Measurements from ENCODE around the gene ABCC4. TPM values are rescaled to one million over a fixed set of nuclear protein-coding genes. Genes with fewer than 3 reads are reported as not detected.

The ABCC4 gene
- total and polyA plus RNA-seq, 2 experiments from 2014 or later = 4.3 to 12.2 TPM

DNA sequence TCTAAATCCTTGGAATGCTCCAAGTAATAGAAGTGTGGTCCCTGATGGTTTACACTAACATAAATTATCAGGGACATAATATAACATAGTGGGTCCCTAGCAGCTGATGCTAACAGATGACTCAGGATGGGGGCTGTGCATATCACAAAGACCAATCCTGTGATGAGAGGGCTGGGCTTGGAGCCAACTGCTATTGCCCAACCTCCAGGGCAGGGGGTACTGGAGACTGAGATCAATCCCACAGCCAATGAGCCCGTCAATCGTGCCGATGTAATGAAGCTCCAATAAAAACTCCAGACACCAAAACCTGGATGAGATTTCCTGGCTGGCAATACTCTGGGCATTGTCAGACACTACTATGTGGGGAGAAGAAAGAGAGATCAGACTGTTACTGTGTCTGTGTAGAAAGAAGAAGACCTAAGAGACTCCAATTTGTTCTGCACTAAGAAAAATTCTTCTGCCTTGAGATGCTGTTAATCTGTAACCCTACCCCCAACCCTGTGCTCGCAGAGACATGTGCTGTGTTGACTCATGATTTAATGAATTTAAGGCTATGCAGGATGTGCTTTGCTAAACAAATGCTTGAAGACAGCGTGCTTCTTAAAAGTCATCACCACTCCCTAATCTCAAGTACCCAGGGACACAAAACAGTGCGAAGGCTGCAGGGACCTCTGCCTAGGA lies 33.4 kb downstream of the ABCC4 start:
- H3K27ac ChIP-seq (ENCODE audit: low read depth) = no peak overlapping the region
- H3K27me3 ChIP-seq (ENCODE audit: insufficient read depth) = no peaks in the 10 kb centered on the region
- no peak overlapping the region for H3K4me3 ChIP-seq
- H3K79me2 ChIP-seq (replicated peaks; ENCODE audit: insufficient read depth) = 0 out of 2 replicates have a peak, but pooled peaks cover 4% of the 10 kb centered on the region
- Mint-ChIP-seq H3K27ac (no peak overlapping the region; the same call in 1 of the 2 replicates), H3K9me3 (peaks cover 5% of the 10 kb centered on the region; the same call in 2 of the 3 replicates), H3K36me3 (ENCODE audit: low read depth) (peaks cover 18% of the 10 kb centered on the region), H3K27me3 (ENCODE audit: insufficient read depth, low read depth, poor library complexity) (peaks cover 4% of the 10 kb centered on the region), H3K4me3 (no peak overlapping the region), H3K4me1 (peaks cover 8% of the 10 kb centered on the region; the same call in 2 of the 3 replicates)
- no peaks in the 10 kb centered on the region for H4K20me1 ChIP-seq (replicated peaks; ENCODE audit: insufficient read depth)
- H3F3A ChIP-seq (replicated peaks; ENCODE audit: low read depth) = no peaks in the 10 kb centered on the region
- H3K4me1 ChIP-seq (ENCODE audit: insufficient read depth) = no peaks in the 10 kb centered on the region
- H2AFZ ChIP-seq = no peak overlapping the region
- no peak for ATAC-seq
- DNase-seq (ENCODE audit: low spot score) = no peak
- H3K36me3 ChIP-seq (ENCODE audit: insufficient read depth) = no peaks in the 10 kb centered on the region
- TF ChIP-seq, protein P1, sequence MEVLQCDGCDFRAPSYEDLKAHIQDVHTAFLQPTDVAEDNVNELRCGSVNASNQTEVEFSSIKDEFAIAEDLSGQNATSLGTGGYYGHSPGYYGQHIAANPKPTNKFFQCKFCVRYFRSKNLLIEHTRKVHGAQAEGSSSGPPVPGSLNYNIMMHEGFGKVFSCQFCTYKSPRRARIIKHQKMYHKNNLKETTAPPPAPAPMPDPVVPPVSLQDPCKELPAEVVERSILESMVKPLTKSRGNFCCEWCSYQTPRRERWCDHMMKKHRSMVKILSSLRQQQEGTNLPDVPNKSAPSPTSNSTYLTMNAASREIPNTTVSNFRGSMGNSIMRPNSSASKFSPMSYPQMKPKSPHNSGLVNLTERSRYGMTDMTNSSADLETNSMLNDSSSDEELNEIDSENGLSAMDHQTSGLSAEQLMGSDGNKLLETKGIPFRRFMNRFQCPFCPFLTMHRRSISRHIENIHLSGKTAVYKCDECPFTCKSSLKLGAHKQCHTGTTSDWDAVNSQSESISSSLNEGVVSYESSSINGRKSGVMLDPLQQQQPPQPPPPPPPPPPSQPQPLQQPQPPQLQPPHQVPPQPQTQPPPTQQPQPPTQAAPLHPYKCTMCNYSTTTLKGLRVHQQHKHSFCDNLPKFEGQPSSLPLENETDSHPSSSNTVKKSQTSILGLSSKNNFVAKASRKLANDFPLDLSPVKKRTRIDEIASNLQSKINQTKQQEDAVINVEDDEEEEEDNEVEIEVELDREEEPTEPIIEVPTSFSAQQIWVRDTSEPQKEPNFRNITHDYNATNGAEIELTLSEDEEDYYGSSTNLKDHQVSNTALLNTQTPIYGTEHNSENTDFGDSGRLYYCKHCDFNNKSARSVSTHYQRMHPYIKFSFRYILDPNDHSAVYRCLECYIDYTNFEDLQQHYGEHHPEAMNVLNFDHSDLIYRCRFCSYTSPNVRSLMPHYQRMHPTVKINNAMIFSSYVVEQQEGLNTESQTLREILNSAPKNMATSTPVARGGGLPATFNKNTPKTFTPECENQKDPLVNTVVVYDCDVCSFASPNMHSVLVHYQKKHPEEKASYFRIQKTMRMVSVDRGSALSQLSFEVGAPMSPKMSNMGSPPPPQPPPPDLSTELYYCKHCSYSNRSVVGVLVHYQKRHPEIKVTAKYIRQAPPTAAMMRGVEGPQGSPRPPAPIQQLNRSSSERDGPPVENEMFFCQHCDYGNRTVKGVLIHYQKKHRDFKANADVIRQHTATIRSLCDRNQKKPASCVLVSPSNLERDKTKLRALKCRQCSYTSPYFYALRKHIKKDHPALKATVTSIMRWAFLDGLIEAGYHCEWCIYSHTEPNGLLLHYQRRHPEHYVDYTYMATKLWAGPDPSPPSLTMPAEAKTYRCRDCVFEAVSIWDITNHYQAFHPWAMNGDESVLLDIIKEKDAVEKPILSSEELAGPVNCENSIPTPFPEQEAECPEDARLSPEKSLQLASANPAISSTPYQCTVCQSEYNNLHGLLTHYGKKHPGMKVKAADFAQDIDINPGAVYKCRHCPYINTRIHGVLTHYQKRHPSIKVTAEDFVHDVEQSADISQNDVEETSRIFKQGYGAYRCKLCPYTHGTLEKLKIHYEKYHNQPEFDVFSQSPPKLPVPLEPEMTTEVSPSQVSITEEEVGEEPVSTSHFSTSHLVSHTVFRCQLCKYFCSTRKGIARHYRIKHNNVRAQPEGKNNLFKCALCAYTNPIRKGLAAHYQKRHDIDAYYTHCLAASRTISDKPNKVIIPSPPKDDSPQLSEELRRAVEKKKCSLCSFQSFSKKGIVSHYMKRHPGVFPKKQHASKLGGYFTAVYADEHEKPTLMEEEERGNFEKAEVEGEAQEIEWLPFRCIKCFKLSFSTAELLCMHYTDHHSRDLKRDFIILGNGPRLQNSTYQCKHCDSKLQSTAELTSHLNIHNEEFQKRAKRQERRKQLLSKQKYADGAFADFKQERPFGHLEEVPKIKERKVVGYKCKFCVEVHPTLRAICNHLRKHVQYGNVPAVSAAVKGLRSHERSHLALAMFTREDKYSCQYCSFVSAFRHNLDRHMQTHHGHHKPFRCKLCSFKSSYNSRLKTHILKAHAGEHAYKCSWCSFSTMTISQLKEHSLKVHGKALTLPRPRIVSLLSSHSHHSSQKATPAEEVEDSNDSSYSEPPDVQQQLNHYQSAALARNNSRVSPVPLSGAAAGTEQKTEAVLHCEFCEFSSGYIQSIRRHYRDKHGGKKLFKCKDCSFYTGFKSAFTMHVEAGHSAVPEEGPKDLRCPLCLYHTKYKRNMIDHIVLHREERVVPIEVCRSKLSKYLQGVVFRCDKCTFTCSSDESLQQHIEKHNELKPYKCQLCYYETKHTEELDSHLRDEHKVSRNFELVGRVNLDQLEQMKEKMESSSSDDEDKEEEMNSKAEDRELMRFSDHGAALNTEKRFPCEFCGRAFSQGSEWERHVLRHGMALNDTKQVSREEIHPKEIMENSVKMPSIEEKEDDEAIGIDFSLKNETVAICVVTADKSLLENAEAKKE (CRISPR knock-in tag; IDR thresholded peaks at IDR 0.05) = no peak
- TF ChIP-seq ZNF114 (CRISPR knock-in tag; IDR thresholded peaks at IDR 0.05) (no peak), NANOG (IDR thresholded peaks at IDR 0.05; ENCODE audit: borderline replicate concordance) (no peak), STAT1 (IDR thresholded peaks at IDR 0.05; ENCODE audit: unreplicated experiment) (no peak), CREB1 (CRISPR knock-in tag; IDR thresholded peaks at IDR 0.05; ENCODE audit: low read depth) (no peak), JUNB (IDR thresholded peaks at IDR 0.05; ENCODE audit: unreplicated experiment) (no peak), EZH2 (IDR thresholded peaks at IDR 0.05; ENCODE audit: low read depth, unreplicated experiment) (no peak), ZNF331 (CRISPR knock-in tag; IDR thresholded peaks at IDR 0.05; ENCODE audit: low read depth) (no peak), POLR2AphosphoS5 (IDR thresholded peaks at IDR 0.05; ENCODE audit: low read depth) (no peak), EZH2phosphoT487 (IDR thresholded peaks at IDR 0.05; ENCODE audit: unreplicated experiment) (no peak)
- TF ChIP-seq, protein P2, sequence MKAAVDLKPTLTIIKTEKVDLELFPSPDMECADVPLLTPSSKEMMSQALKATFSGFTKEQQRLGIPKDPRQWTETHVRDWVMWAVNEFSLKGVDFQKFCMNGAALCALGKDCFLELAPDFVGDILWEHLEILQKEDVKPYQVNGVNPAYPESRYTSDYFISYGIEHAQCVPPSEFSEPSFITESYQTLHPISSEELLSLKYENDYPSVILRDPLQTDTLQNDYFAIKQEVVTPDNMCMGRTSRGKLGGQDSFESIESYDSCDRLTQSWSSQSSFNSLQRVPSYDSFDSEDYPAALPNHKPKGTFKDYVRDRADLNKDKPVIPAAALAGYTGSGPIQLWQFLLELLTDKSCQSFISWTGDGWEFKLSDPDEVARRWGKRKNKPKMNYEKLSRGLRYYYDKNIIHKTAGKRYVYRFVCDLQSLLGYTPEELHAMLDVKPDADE (IDR thresholded peaks at IDR 0.05) = no peak
- TF ChIP-seq, protein P3, sequence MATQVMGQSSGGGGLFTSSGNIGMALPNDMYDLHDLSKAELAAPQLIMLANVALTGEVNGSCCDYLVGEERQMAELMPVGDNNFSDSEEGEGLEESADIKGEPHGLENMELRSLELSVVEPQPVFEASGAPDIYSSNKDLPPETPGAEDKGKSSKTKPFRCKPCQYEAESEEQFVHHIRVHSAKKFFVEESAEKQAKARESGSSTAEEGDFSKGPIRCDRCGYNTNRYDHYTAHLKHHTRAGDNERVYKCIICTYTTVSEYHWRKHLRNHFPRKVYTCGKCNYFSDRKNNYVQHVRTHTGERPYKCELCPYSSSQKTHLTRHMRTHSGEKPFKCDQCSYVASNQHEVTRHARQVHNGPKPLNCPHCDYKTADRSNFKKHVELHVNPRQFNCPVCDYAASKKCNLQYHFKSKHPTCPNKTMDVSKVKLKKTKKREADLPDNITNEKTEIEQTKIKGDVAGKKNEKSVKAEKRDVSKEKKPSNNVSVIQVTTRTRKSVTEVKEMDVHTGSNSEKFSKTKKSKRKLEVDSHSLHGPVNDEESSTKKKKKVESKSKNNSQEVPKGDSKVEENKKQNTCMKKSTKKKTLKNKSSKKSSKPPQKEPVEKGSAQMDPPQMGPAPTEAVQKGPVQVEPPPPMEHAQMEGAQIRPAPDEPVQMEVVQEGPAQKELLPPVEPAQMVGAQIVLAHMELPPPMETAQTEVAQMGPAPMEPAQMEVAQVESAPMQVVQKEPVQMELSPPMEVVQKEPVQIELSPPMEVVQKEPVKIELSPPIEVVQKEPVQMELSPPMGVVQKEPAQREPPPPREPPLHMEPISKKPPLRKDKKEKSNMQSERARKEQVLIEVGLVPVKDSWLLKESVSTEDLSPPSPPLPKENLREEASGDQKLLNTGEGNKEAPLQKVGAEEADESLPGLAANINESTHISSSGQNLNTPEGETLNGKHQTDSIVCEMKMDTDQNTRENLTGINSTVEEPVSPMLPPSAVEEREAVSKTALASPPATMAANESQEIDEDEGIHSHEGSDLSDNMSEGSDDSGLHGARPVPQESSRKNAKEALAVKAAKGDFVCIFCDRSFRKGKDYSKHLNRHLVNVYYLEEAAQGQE (IDR thresholded peaks at IDR 0.05; ENCODE audit: unreplicated experiment) = no peak
- TF ChIP-seq, protein P4, sequence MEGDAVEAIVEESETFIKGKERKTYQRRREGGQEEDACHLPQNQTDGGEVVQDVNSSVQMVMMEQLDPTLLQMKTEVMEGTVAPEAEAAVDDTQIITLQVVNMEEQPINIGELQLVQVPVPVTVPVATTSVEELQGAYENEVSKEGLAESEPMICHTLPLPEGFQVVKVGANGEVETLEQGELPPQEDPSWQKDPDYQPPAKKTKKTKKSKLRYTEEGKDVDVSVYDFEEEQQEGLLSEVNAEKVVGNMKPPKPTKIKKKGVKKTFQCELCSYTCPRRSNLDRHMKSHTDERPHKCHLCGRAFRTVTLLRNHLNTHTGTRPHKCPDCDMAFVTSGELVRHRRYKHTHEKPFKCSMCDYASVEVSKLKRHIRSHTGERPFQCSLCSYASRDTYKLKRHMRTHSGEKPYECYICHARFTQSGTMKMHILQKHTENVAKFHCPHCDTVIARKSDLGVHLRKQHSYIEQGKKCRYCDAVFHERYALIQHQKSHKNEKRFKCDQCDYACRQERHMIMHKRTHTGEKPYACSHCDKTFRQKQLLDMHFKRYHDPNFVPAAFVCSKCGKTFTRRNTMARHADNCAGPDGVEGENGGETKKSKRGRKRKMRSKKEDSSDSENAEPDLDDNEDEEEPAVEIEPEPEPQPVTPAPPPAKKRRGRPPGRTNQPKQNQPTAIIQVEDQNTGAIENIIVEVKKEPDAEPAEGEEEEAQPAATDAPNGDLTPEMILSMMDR (conservative IDR thresholded peaks at IDR 0.05; ENCODE audit: low read depth in 2 of 2) = no peak
- no peak overlapping the region for H3K4me2 ChIP-seq
- H3K9me2 ChIP-seq (ENCODE audit: insufficient read depth) = no peaks in the 10 kb centered on the region
